Femur (tissue), 1 donor: ENCODE data around the gene VSNL1.

ENCODE experiments used
- DNase-seq: peaks from one replicate; pipeline ENCODE4 v3.0.0-alpha.2; 2017

The VSNL1 gene

DNA sequence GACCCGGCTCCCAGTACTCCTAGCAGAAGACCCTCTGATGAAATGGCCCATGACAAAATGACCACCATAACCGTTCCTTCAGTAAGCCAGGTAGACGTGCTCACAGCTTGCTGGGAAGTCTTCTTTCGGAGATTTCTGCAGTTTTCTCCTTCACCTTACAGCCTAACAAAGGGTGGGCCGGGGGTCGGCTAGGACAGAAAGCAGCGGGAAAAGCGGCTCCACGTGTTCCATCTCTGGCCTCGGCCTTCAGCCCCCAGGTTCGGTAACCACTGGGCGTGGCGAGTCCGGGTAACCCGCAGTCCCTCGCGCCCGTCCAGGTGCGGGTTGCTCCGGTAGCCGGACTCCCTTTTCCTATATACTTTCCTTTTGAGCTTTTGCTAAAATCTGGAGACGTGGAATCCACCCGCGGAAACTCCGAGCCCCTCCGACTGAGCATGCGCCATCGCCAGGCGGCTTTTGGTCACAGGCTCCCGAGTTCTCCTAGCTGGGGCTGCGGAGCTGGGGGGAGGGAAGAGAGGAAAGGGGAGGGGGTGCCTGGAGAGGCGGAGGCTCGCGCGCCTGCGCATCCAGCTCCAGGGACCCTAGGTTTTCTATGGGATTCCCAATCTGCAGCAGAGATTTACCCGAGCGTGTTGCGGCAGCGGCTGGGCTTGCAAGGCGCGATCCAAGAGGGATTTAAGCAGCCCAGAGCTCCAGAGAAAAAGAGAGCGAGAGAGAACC lies at the start of gene VSNL1:
Gene VSNL1, plus strand, starts transcription at position 604 of the 720 bp plus-strand sequence. CDS start 51,379 bp downstream, outside the sequence.
- peak; percentile 96 for DNase-seq

DNA sequence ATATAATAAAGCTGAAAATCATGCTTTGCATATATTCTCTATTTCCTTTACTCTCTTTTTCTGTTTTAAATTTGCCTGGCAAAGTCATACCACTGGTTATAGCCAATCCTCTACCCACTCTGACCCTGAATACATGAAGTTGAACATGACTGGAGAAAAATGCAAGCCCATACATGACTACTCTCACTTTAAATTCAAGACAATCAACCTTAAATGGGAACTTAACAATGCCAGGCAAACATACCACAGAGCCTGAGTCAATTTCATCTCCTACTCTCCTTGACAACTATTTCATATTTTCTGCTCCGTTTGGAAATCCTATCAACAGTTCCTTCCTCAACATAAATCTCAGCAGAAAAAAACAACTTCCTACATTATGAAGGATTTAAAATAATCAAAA lies 44.9 kb upstream of the VSNL1 start:
- DNase-seq = no peak

DNA sequence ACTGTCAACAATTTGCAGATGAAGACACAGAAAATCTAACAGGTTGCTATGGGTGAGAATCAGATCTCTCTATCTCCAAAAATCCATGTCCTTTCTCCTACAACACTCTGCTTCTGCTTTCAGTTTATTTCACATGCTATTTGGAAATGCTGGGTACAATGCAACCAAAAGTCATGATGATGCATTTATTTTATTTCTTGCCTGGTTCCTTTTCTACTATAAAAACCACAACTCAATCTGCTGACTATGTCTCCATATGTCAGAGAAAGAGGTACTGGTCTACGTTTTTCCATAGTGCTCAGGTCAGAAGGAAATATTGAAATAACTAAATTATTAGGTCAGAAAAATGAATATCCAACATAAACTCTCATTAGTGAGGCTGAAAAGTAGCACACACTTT lies 42.8 kb upstream of the VSNL1 start:
- no peak for DNase-seq

DNA sequence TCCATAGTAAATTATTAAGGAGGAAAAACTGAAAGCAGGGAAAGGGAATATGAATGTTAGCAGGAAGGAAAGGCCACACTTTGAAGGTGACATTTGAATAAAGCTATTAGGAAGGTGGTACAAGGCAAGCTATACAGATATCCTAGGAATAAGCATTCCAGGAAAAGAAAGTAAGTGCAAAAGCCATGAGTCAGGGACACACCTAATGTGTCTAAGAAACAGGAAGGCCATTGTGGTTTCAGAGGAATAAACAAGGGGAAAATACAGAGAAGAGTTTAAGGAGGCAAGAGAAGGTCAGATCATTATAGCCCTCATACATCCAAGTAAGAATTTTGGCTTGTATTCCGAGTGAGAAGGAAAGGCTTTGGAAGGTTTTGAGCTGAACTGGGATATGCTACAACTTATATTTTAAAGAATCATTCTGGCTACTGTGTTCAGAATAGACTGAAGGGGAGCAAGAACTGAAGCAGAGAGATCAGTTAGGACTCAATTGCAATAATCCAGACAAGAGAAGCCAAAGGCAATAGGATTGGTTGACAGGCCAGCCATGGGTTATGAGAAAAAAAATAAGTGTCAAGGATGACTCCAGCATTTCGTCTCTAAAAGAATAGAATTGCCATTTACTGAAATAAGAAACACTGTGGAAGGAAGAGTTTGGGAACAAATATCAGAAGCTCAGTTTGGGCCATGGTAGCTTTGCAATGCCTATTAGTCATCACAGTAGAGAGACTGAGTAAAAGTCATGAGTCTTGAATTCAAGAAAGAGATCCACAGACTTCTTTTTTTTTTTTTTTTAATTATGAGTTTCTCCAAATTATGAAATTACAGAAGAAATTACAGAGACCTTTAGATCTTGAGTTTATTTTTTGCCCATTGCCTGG lies 33.5 kb upstream of the VSNL1 start:
- DNase-seq = no peak

DNA sequence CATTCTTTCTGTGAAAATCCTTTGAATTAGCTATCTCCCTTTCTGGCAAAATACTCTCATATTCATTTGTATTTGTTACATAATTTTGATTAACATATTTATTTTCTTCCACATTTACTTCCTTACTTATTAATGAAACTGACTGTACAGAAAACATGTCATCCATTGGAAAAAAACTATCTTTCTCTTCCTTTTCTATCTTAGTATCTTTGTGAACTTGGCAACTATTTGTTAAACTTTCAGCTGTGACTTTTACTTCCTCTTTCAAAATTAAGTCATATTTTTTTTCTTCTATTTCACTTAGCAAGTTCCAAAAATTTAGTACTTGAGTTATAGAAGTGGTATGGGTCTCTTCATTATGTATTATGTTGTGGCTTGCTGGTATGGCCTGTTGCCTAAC lies 24.8 kb upstream of the VSNL1 start:
- DNase-seq = no peak

DNA sequence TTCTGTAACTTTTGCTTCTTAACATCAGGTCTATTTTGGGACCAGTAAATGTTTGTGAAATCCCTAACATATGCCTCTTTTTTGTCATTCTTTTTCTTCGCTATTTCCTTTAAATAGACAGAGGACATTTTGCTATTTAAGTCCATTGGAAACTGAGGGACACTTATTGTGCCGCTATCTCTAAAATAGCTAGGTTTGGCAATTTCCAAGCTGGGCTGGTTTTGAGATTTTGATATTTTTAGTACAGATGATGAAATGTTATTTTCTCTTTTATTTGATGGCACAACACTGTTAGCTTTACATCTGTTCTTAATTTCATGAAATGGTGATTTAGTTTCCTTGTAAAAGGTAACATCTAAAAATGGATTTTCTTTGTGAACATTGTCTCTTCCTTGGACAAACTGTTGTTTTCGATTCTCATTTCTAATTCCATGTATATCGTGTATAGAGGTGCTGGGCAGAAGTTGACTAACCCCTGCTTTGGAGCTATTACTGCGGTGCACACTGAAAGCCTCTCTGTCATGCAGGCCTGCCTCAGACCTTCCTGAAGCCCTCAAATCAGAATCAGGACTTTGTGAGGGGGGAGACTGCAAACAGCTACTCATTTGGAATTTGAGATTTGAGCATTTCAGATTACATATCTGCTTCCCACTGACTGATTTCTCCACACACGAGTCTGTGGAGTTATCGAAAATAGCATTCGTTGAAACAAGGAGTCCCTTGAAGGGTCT lies 22.9 kb upstream of the VSNL1 start:
- DNase-seq = no peak

DNA sequence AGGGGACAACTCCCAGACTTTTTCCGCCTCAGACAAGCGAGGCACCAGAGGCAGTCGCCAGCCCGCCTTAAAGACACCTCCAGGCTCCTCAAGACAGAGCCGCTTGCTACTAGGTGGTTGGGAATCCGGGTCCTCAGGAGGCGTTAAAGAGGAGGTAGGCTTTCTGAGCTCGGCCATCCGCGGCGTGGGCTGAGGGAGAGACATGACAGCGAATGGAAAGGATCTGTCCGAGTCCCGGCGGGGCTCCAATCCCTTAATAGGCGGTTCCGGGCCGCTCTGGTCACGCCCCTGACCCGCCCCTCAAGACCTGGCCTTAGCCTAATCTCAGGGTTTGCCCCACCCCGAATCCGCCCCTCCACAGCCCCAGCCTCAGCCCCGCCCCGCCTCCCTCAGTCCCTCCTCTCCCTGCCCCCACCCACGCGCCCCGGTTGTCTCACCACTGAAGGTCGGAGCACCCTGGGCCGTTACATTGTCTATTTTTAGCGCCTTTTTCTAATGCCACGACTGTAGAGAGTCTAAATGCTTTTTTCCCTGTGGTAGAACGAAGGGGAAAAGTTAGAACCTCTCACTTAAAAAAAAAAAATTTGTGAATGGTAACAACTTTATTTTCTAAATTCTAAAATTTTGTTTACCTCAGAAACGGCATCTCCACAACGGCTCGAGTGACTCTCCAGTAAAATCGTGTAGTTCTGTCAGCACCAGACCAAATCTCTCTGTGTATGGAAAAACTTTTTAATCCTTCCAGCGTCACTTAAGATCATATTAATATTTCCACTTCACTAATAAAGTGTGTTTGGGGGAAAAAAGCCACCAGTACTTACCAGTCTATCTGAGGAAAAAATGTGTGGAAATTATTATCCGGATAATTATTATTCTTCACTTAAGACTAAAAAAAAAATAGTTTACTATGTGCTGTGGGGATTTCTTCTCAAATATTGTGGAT lies 22.0 kb upstream of the VSNL1 start, which contains the start of gene RAD51AP2:
Gene RAD51AP2, minus strand, starts transcription at position 229 of the 943 bp plus-strand sequence. Its CDS starts 25 bp downstream, at position 204.
- DNase-seq = peak; percentile 88

DNA sequence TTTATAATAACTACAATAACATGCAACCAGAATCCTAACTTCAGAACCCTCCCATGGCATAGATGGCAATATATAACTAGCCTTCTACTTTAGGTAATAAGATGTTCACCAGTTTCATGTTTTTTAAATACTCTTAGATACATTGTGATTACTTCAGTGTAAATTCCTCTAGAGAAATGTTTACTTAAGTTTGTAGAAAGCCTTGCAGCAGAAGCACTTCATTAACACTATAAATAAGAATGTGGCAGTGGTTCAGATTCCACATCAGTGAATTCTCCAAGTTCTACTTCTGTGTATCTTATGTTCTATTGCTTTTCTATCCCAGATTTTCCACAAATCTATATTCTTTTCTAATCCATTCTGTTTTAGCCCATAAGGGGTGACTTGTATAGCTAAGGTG lies 21.0 kb upstream of the VSNL1 start:
- DNase-seq = no peak

DNA sequence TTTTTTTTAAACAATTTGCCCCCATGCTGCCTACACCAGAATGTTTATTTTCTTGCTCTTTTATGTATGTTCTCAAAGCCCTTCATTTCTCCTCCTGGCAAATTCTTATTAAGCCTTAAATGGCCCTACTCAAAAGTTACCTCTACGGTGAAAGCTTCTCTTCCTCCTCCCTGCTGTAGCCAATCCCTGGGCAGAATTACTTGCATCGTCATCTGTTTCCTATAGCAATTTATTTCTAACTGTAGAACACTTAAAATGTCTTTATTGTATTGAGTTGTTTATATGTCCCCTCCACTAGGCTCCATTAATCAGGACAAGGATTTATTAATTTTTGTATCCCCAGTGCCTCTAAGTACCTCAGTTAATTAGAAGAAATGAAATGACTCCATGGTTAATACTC lies 19.7 kb upstream of the VSNL1 start:
- DNase-seq = no peak

DNA sequence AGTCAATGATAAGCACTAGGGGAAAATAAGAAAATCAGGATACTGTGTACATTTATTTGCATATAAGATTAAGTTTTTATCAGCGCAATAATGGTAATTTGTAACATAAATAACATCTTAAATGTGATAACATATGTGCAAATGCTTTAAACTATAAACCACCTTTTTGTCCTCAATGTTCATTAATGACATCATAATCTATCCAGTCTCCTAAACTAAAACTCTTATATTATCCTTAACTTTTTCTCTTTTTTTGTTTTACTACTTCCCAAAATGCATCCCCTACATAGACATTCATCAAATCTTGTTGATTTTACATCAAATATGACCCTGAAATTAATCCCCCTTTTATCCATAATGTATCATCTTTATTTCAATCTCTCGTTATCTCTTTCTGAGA lies 18.9 kb upstream of the VSNL1 start:
- no peak for DNase-seq

DNA sequence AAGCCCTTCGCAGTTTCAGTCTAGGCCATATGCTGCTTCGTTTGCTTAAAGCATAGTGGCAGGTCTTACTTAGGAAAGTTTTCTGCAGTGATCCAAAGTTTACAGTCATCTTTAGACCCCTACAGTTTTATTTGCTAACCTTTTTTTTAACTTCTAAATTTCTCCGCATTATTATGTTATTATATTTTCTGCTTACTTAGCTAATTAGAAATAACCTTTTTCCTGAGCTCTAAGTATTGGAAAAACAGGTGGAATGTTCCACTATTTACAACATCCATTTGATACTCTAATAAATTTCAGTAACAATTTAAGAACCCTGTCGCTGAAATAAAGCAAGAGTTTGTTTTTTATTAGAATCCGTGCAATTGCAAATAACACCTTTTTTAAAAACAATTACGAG lies 18.2 kb upstream of the VSNL1 start:
- no peak for DNase-seq

DNA sequence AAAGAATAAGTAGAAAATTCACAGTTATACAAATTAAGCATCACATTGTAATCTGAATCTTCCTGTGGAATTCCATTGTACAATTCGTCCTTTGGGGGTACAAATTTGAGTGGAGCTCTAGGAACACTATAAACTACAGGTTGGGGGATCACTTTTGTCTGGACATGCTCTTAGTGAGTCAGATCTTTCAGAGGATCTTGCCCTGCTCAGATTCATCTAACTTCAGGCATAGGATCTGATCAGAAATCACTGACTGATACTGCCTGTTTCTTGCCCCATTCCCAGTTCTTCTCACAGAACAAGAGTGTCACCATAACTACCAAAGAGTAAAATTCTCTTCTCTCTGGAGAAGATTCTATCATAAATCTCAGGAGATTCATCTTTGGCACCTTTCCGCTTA lies 10.7 kb upstream of the VSNL1 start:
- DNase-seq = no peak

DNA sequence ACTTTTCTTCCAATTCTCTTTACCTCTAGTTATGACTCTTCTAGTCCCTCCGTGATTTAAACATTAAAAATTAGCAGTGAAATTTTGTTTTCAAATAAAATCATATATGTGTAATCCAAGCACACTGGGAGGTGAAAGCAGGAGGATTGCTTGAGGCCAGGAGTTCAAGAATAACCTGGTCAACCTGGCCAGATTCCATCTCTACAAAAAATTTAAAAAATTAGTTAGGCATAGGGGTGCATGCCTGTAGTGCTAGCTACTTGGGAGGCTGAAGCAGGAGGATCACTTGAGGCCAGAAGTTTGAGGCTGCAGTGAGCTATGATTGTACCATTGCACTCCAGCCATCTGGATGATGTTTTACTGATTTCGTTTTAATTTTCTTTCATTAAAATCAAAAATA lies 7.0 kb upstream of the VSNL1 start:
- DNase-seq = no peak

DNA sequence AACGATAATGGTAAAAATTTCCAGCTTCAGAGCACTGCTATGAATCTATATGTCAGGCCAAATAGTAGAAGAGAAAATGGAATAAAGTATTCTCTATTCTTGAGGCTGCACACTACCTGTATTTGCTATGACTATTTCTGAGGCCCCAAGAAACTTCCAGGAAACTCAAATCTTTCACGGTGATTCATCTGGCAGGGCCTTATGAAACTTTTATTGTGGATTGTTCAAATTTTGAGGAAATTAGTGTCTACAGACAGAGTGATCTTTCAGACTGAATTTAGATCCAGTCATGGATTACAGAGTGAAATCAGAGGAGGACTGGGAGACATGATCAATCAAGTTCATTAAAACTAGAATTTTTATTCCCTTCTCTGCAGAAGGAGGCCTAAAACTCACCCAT lies 4.1 kb upstream of the VSNL1 start:
- no peak for DNase-seq

DNA sequence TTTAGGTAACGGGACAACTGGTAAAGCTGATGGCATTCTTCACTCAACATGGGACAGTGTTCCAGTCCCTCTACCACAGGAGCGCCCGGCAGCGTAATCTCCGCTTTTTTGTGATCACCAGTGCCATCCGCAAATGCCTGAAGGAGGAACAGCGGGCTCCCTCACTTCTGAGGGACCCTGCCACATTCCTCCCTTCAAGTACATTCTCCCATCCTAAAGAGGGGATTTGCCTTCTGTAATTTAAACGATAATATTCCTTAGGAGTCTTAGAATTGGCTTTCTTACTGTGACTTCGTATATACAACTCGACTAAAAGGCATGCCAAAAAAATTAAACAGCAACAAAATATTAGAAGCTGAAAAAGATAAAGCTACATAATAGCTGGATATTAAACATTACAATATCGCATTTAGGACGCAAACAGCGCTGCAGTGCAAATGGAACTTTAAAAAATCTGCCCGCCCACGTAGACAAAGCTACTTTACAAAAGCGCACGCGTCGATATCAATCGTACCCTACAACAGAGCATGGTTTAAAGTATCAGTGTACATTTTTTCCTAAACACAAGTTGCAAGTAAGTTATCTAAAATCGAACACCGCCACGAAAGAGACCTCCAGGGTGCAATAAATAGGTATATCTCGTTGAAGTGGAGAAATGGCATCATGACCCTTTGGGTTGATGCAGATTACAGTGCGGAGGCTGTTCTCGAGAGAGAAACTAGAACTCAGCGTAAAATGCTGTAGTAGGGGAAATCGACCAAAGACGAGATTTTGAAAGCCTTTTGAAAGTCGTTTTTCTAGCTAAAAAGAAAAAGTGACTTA lies 2.3 kb upstream of the VSNL1 start:
- peak; percentile 23 for DNase-seq

DNA sequence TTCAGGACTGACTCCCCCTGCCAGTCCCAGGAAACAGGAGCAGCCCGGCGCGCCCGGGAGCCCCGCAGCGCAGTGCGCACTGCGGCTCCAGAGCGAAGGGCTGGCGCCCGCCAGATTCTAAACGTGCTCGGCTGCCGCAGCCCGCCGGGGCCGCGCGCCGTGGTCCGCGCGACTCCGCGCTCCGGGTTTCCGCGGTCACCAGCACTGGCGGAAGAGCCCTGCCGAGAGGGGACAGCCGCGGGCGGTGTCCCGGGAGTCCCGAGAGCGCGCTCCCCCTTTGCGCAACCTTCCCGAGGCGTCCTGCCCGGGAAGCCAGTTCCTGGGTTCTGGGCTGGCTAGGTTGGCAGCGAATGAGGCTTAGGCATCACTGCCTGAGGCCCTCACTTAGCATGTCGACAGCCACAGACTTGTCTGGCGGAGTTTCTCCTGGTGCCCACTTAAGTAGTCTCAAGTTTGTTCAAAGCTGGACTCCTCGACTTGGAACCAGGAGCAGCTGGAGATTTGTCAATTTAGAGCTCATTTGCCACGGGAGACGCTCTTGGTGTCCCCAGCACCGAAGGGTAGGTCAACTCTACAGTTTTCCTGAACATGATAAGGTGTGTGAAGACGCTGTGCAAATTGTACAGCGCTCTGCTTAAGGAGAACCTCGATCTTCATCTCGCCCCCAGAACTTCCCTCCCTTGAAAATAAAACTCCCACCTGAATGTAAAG lies 1.5 kb upstream of the VSNL1 start:
- peak; percentile 83 for DNase-seq

DNA sequence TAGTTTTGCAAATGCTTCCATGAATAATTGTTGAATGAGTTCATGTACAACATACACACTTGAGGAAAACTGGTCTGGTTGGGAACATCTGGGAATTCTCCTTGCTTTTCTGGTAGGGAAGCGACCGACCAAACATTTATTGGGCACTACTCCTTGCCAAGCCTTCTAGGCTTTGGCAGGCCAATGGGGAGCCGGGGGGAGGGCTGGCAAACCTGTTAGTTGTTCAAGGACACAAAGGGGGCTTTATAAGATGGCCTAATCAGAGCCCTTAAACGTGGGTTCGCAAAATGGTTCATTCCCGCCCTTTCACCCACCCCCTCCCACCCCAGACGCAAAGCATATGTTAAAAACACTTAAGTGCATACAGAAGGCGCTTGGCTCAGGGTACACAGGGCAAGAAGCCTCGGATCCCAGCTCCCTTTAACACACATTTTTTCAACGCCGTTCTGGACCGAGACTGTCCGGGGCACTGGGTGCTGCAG lies 844 bp upstream of the VSNL1 start:
- DNase-seq = peak; percentile 57

DNA sequence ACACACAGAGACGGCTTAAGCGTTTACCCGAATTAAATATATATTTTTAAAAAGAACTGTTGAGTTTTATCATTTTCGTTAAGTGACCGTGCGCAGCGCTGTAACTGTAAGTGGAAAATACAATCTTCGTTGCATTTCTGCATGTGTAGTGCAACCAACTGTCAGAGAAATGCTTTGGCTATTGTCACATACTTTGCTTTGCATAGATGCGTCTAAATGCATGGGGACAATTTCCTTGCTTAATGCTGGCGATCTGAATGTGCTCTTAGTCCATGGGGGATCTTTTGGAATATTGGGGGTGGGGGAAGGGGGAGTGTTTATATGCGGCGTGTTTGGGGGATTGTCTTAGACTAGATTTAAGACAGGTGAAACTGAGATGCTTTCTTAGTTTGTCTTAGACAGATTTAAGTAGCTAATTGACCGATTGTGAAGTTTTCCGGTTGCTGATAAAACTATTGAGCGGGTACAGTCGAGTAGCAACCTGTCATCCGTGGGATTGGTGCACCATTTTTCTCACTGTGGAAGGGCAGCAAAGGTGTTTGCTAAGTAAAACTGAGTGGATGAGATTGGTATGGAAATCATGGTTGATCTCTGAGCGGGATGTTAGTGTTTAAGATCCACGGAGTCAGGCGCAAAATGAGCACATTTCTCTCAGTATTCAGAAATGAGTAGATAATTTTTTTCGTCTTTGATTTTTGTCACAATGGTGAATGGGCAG lies 476 bp downstream of the VSNL1 start:
- DNase-seq = no peak

DNA sequence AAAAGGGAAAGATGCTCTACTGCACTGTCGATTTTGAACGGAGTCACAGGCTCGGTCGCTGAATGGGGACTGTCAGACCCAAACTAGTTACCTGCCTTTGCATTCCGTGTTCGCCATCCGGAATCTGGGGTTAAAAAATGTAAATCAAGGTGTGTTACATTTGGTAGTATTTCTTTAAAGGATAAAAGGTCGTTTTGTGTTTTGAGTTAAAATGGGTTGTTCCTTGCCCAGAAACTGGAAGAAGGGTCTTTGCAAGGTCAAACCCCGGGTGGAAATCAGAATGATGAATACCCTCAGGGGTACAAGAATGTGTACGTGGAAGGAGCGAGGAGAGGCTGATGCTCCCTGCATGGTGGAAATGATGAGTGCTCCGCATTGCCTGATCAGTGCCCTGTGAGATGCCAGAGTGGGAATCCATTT lies 1.0 kb downstream of the VSNL1 start:
- DNase-seq = no peak

DNA sequence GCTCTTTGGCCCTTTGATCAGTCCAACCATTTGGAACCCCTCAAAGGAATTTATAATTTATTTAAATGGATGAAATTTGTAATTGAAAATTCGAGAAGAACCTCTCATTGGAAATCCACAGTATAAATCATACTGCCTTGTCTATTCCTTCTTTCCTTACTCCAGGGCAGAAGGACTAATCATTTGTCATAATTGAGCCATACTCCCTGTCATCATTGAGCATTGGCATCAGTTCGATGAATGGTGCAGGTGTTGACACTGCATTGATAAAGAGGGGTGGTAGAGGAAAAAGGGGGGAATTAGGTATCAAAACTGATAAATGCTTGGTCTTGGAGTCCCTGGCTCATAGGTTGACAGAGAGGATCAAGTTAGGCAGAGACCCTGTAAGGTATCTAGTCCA lies 2.0 kb downstream of the VSNL1 start:
- DNase-seq = no peak
